SK-N-SH (cell line): Measurements from ENCODE around the gene HMX2. TPM values are rescaled to one million over a fixed set of nuclear protein-coding genes. Genes with fewer than 3 reads are reported as not detected.

Source experiments
- CTCF ChIA-PET: fragments of 300-600, 350-600 bp; formaldehyde crosslinking; extraction: SDS; loops from one replicate; lab custom pipeline; 2021; lab: Yijun Ruan, JAX
- POLR2A ChIA-PET: fragments of 350-600 bp; sonication (Branson Sonifier 250); formaldehyde crosslinking; extraction: SDS; loops from one replicate; lab custom pipeline; 2020; ENCODE audit warnings: antibody characterized with exemption, inconsistent platforms; lab: Yijun Ruan, JAX
- DNase-seq: peaks from one replicate; pipeline ENCODE4 v3.0.0; 2012
- H2AFZ ChIP-seq: fragments of 200-600 bp; sonication (generic); 2 replicates; pipeline ENCODE4 v1.8.1; 2016; ENCODE audit warnings: antibody characterized with exemption, mild to moderate bottlenecking, low read depth
- H3F3A ChIP-seq: fragments of 200-600 bp; sonication (generic); replicated peaks from 2 replicates; pipeline ENCODE3; 2016; ENCODE audit warnings: antibody characterized with exemption, mild to moderate bottlenecking; ENCODE audit not compliant: insufficient read depth
- H3K27ac ChIP-seq, 2 experiments: fragments of 200-500 bp in 1 of 2; fragments of 200-600 bp in 1 of 2; sonication (Bioruptor generic) in 1 of 2; sonication (generic), shearing (Covaris generic) in 1 of 2; 2 replicates each; pipeline versions ENCODE4 v1.5.1 to v1.6.1; 2014 to 2016; ENCODE audit warnings: low read depth in 2 of 2, inconsistent platforms in 1 of 2, low read length in 1 of 2, mild to moderate bottlenecking in 1 of 2, mixed read lengths in 1 of 2
- H3K27me3 ChIP-seq: fragments of 200-600 bp; sonication (generic), shearing (Covaris generic); 2 replicates; pipeline ENCODE4 v1.6.1; 2016; ENCODE audit warnings: mixed run types; ENCODE audit not compliant: insufficient read depth
- H3K36me3 ChIP-seq, 2 experiments: fragments of 200-500 bp in 1 of 2; fragments of 200-600 bp in 1 of 2; sonication (Bioruptor generic) in 1 of 2; sonication (generic) in 1 of 2; replicated peaks in 1 of 2; 2 replicates each; pipeline versions ENCODE3 to v1.5.1; 2014 to 2016; ENCODE audit warnings: low read length in 1 of 2, mild to moderate bottlenecking in 1 of 2; ENCODE audit not compliant: insufficient read depth in 2 of 2, control insufficient read depth in 1 of 2
- H3K4me1 ChIP-seq, 2 experiments: fragments of 200-500 bp in 1 of 2; fragments of 200-600 bp in 1 of 2; sonication (Bioruptor generic) in 1 of 2; sonication (generic), shearing (Covaris generic) in 1 of 2; 2 replicates each; pipeline versions ENCODE4 v1.5.1 to v1.6.1; 2014 to 2016; ENCODE audit warnings: low read depth in 1 of 2, low read length in 1 of 2, mixed run types in 1 of 2; ENCODE audit not compliant: insufficient read depth in 2 of 2, control insufficient read depth in 1 of 2
- H3K4me2 ChIP-seq: fragments of 200-600 bp; sonication (generic), shearing (Covaris generic); 2 replicates; pipeline ENCODE4 v1.6.1; 2017; ENCODE audit warnings: mixed run types
- H3K4me3 ChIP-seq, 2 experiments: fragments of 200-500 bp in 1 of 2; fragments of 200-600 bp in 1 of 2; sonication (Bioruptor generic) in 1 of 2; sonication (generic), shearing (Covaris generic) in 1 of 2; 2 replicates each; pipeline versions ENCODE4 v1.5.1 to v1.8.1; 2014 to 2016; ENCODE audit warnings: low read depth in 2 of 2, inconsistent platforms in 1 of 2, low read length in 1 of 2, mild to moderate bottlenecking in 1 of 2, mixed read lengths in 1 of 2, moderate library complexity in 1 of 2
- H3K79me2 ChIP-seq: fragments of 200-600 bp; sonication (generic); 2 replicates; pipeline ENCODE4 v1.8.1; 2017; ENCODE audit warnings: mild to moderate bottlenecking; ENCODE audit not compliant: insufficient read depth
- H3K9ac ChIP-seq: fragments of 200-600 bp; sonication (generic); 2 replicates; pipeline ENCODE4 v1.6.1; 2017; ENCODE audit warnings: mixed run types
- H3K9me2 ChIP-seq: fragments of 200-600 bp; sonication (generic); 2 replicates; pipeline ENCODE4 v1.6.1; 2017; ENCODE audit warnings: mixed run types
- H3K9me3 ChIP-seq: fragments of 200-600 bp; sonication (generic); 2 replicates; pipeline ENCODE4 v1.6.1; 2017; ENCODE audit warnings: mixed run types, mild to moderate bottlenecking, moderate library complexity
- H4K20me1 ChIP-seq: fragments of 200-600 bp; sonication (generic); 2 replicates; pipeline ENCODE4 v1.6.1; 2017; ENCODE audit warnings: mild to moderate bottlenecking, mixed run types; ENCODE audit not compliant: insufficient read depth
- CHD2 ChIP-seq: fragments of 150-350 bp; IDR thresholded peaks from 2 replicates; pipeline ENCODE4 v1.6.1; 2018; ENCODE audit warnings: low read length; ENCODE audit not compliant: partially characterized antibody
- CTCF ChIP-seq: fragments of 200-600 bp; sonication (generic); IDR thresholded peaks from 2 replicates; pipeline ENCODE4 v1.6.1; 2017; ENCODE audit warnings: antibody characterized with exemption, mild to moderate bottlenecking, moderate library complexity
- ELF1 ChIP-seq: IDR thresholded peaks from 2 replicates; pipeline ENCODE4 v1.4.0; 2012
- EP300 ChIP-seq, 2 experiments: IDR thresholded peaks; 2 replicates each; pipeline versions ENCODE4 v1.4.0 to v1.6.1; 2012; ENCODE audit warnings: borderline replicate concordance in 1 of 2, low read depth in 1 of 2, low read length in 1 of 2
- IRF3 ChIP-seq: fragments of 150-350 bp; IDR thresholded peaks from 2 replicates; pipeline ENCODE4 v1.6.1; 2016; ENCODE audit warnings: mild to moderate bottlenecking, low read depth, low read length
- MEF2A ChIP-seq: IDR thresholded peaks from 2 replicates; pipeline ENCODE4 v1.4.0; 2012; ENCODE audit warnings: low read depth, borderline replicate concordance
- MXI1 ChIP-seq: IDR thresholded peaks from 2 replicates; pipeline ENCODE4 v1.6.1; 2012; ENCODE audit warnings: mild to moderate bottlenecking, low read depth, low read length, improper control_type of control experiment
- PBX3 ChIP-seq: IDR thresholded peaks from 2 replicates; pipeline ENCODE4; 2012
- POLR2AphosphoS5 ChIP-seq: IDR thresholded peaks from 2 replicates; pipeline ENCODE4 v1.6.1; 2012; ENCODE audit warnings: low read depth, low read length
- SIN3A ChIP-seq: IDR thresholded peaks from 2 replicates; pipeline ENCODE4 v1.6.1; 2012; ENCODE audit warnings: low read depth, mild to moderate bottlenecking, low read length, moderate library complexity, borderline replicate concordance
- SMC3 ChIP-seq: IDR thresholded peaks from 2 replicates; pipeline ENCODE4 v1.6.1; 2012; ENCODE audit warnings: low read depth, low read length, improper control_type of control experiment
- USF1 ChIP-seq: IDR thresholded peaks from 2 replicates; pipeline ENCODE4 v1.4.0; 2012; ENCODE audit warnings: low read depth, borderline replicate concordance
- WGBS: methylation state at CpG from one replicate; pipeline ENCODE4 v1.1.6; 2017; ENCODE audit warnings: low lambda C conversion rate; 5-methylcytosine and 5-hydroxymethylcytosine counted together
- polyA plus RNA-seq, 3 experiments: library from polyadenylated mRNA; depleted of rRNA; stranded (reverse); fragments of >200 nt; gene quantifications; 2 replicates each; pipeline ENCODE4 v1.2.3, GENCODE V29; 2012
- TF ChIP-seq, protein P1 (sequence below): IDR thresholded peaks from 2 replicates; pipeline ENCODE4 v1.4.0; 2012; ENCODE audit warnings: low read depth
- TF ChIP-seq, protein P2 (sequence below): IDR thresholded peaks from 2 replicates; pipeline ENCODE4 v1.4.0; 2012; ENCODE audit warnings: low read depth, borderline replicate concordance

The HMX2 gene
- polyA plus RNA-seq, 1 of the 3 experiments (the other 2 are of a cell fraction), result not detected

- Histone ChIP-seq H3F3A (no peaks in the 10 kb centered on the region), H3K9ac (no peak overlapping the region), H3K27ac (no peak overlapping the region), H4K20me1 (0 out of 2 replicates have a peak, but pooled peaks cover 4% of the 10 kb centered on the region), H3K36me3 (no peaks in the 10 kb centered on the region), H3K9me3 (no peaks in the 10 kb centered on the region), H3K79me2 (no peaks in the 10 kb centered on the region), H3K4me3 (no peak overlapping the region), H3K4me1 (peaks cover 0 to 4% of the 10 kb centered on the region in 2 experiments; a peak in 1 of 4 replicates), H3K27me3 (peaks cover 96% of the 10 kb centered on the region), H3K9me2 (no peaks in the 10 kb centered on the region), H2AFZ (no peak overlapping the region), H3K4me2 (no peak overlapping the region; the same call in 1 of the 2 replicates)
- TF ChIP-seq, protein P1, sequence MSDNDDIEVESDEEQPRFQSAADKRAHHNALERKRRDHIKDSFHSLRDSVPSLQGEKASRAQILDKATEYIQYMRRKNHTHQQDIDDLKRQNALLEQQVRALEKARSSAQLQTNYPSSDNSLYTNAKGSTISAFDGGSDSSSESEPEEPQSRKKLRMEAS, result no peak
- TF ChIP-seq CTCF, result no peak
- TF ChIP-seq, protein P2, sequence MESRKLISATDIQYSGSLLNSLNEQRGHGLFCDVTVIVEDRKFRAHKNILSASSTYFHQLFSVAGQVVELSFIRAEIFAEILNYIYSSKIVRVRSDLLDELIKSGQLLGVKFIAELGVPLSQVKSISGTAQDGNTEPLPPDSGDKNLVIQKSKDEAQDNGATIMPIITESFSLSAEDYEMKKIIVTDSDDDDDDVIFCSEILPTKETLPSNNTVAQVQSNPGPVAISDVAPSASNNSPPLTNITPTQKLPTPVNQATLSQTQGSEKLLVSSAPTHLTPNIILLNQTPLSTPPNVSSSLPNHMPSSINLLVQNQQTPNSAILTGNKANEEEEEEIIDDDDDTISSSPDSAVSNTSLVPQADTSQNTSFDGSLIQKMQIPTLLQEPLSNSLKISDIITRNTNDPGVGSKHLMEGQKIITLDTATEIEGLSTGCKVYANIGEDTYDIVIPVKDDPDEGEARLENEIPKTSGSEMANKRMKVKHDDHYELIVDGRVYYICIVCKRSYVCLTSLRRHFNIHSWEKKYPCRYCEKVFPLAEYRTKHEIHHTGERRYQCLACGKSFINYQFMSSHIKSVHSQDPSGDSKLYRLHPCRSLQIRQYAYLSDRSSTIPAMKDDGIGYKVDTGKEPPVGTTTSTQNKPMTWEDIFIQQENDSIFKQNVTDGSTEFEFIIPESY, result no peak
- no peak for TF ChIP-seq POLR2AphosphoS5
- no peak for TF ChIP-seq USF1
- no peak for TF ChIP-seq ELF1
- no peak for TF ChIP-seq PBX3
- TF ChIP-seq CHD2, result no peak
- TF ChIP-seq SIN3A, result no peak
- no peak for TF ChIP-seq MEF2A
- TF ChIP-seq IRF3, result no peak
- TF ChIP-seq MXI1, result no peak
- TF ChIP-seq SMC3, result no peak
- no peak for TF ChIP-seq EP300 (IDR thresholded peaks at IDR 0.05; ENCODE audit: borderline replicate concordance in 1 of 2, low read depth in 1 of 2, low read length in 1 of 2)
- WGBS, result 7% methylated on average over 7 of the region's 7 CpGs
- no peak for DNase-seq
- ChIA-PET CTCF (interaction anchor here (0.6 to 4.9 kb wide), 12 partner anchors 8 to 957 kb away, joined by 3 to 31 read pairs (median 4); partner anchors contain the start of gene BUB3), POLR2A (no interaction called here)
These were observed 8.8 kb upstream of the HMX2 start for GRCh38 chr10:123139165-123139520.
